Measurements from ENCODE around the gene EXOSC7. TPM values are rescaled to one million over a fixed set of nuclear protein-coding genes. Genes with fewer than 3 reads are reported as not detected.

EXOSC7 gene
- total RNA-seq, 8 experiments from 2014 or later = 45.1 to 92.9 (median 50.6) TPM

GRCh38 chr3:44988073-44988472 is 12.0 kb downstream of the EXOSC7 start:
- peak in 1 of 8 experiments; percentile 44 for ATAC-seq (replicated peaks in 6 of 8)
- Histone ChIP-seq H3K27ac (no peak overlapping the region), H3K4me3 (no peak overlapping the region), H3K4me1 (replicated peaks in 1 of 2) (no peaks in the 10 kb centered on the region)
- in situ Hi-C loops (cut with MboI; ENCODE audit: low pct_unique_long_range_greater_than_20kb in 2 of 9, low sequenced_read_pairs in 9 of 9, unreplicated experiment in 9 of 9) = no loop called here
- 93 to 100% (median 100%) methylated on average over 2 of the region's 2 CpGs; no CpG with 5 or more reads in 2 of the 10 experiments for WGBS, 10 experiments

DNA sequence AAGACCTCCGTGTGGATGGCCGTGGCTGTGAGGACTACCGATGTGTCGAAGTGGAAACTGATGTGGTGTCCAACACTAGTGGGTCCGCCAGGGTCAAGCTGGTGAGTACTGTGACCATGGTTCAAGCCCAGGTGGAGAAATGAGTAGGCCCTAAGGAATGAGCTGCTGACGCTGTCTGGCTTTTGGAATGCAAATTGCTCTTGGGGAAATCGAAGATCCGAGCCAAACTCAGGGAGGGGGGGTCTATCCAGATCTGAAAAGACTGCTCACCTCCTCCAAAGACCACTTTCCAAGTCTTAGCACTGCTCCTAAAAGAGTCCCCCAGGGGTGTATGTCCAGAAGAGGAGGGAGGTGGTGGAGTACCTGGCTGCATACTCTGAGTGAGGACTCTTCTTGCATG is 13.1 kb downstream of the EXOSC7 start:
- 50 to 100% (median 86%) methylated on average over 1 to 8 of the region's 8 CpGs; no CpG with 5 or more reads in 1 of the 10 experiments for WGBS, 10 experiments
- Histone ChIP-seq H3K4me3 (no peak overlapping the region), H3K27ac (no peak overlapping the region), H3K4me1 (replicated peaks in 1 of 2) (peaks cover 0 to 7% of the 10 kb centered on the region in 2 donors)
- in situ Hi-C loops (cut with MboI; ENCODE audit: low pct_unique_long_range_greater_than_20kb in 2 of 9, low sequenced_read_pairs in 9 of 9, unreplicated experiment in 9 of 9) = no loop called here
- ATAC-seq (replicated peaks in 6 of 8) = no peak

GRCh38 chr3:44989636-44990373 is 13.8 kb downstream of the EXOSC7 start:
- 60 to 100% (median 94%) methylated on average over 1 of the region's 1 CpG; no CpG with 5 or more reads in 6 of the 10 experiments for WGBS, 10 experiments

GRCh38 chr3:44991326-44991725 is 15.3 kb downstream of the EXOSC7 start:
- no peak overlapping the region for H3K4me3 ChIP-seq
- ATAC-seq (replicated peaks in 6 of 8) = no peak
- peaks cover 0 to 23% of the 10 kb centered on the region in 2 donors for H3K4me1 ChIP-seq (replicated peaks in 1 of 2)
- in situ Hi-C loops (cut with MboI; ENCODE audit: low pct_unique_long_range_greater_than_20kb in 2 of 9, low sequenced_read_pairs in 9 of 9, unreplicated experiment in 9 of 9) = no loop called here
- no peak overlapping the region for H3K27ac ChIP-seq
- 80 to 100% methylated on average over 1 of the region's 1 CpG; no CpG with 5 or more reads in 8 of the 10 experiments for WGBS, 10 experiments

More at GRCh38 chr3:44989636-44990373, 13.8 kb downstream of the EXOSC7 start:
- Histone ChIP-seq H3K4me1 (replicated peaks in 1 of 2) (peaks cover 0 to 13% of the 10 kb centered on the region in 2 donors), H3K27ac (no peak overlapping the region), H3K4me3 (no peak overlapping the region)
- ATAC-seq (replicated peaks in 6 of 8) = no peak
- in situ Hi-C loops (cut with MboI; ENCODE audit: low pct_unique_long_range_greater_than_20kb in 2 of 9, low sequenced_read_pairs in 9 of 9, unreplicated experiment in 9 of 9) = no loop called here

- in situ Hi-C loops (cut with MboI; ENCODE audit: low pct_unique_long_range_greater_than_20kb in 2 of 9, low sequenced_read_pairs in 9 of 9, unreplicated experiment in 9 of 9) = no loop called here
- no peak overlapping the region for H3K27ac ChIP-seq
- peaks cover 0 to 23% of the 10 kb centered on the region in 2 donors for H3K4me1 ChIP-seq (replicated peaks in 1 of 2)
- peak in 5 of 8 experiments; percentile 8 to 58 (median 45) for ATAC-seq (replicated peaks in 6 of 8)
- H3K4me3 ChIP-seq = no peak overlapping the region
- WGBS, 10 experiments = 0 to 81% (median 56%) methylated on average over 1 to 5 of the region's 7 CpGs
Observed at GRCh38 chr3:44992555-44993470, 16.8 kb downstream of the EXOSC7 start.

DNA sequence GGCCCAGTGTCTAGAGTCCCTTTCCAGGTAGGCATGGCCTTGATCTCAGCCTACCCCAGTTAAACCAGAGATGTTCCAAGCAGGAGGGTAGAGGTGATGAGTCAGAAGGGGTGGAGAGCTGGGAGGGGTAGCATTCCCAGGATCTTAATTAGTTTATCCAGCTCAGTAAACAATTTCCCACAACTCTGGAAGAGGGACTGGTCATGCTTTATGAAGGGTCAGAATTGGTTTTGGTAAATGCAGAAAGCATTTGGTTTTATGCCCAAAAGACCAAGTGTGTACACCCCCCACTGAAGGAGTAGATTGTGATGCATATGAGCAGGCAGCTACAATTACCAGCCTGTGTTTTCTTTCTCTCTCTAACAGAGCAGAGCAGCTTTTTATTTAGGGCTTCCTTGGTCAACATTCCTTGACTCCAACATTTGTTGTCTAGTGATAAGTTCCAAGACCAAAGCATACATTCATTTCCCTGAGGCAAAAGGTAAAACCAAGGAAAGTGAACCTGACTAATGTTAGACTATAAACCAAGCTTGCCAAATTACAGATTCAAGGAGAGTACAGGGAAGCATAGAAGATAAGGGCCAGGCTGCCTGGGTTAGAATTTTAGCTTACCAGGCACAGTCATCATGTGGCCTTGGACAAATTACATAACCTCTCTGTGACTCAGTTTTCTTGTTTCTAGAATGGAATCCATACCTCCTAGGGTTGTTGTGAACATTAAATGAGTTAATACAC is 17.6 kb downstream of the EXOSC7 start:
- peaks cover 0 to 23% of the 10 kb centered on the region in 2 donors for H3K4me1 ChIP-seq (replicated peaks in 1 of 2)
- ATAC-seq (replicated peaks in 6 of 8) = peak; percentile 27 to 84 (median 48)
- no peak overlapping the region for H3K27ac ChIP-seq
- in situ Hi-C loops (cut with MboI; ENCODE audit: low pct_unique_long_range_greater_than_20kb in 2 of 9, low sequenced_read_pairs in 9 of 9, unreplicated experiment in 9 of 9) = no loop called here
- H3K4me3 ChIP-seq = no peak overlapping the region

DNA sequence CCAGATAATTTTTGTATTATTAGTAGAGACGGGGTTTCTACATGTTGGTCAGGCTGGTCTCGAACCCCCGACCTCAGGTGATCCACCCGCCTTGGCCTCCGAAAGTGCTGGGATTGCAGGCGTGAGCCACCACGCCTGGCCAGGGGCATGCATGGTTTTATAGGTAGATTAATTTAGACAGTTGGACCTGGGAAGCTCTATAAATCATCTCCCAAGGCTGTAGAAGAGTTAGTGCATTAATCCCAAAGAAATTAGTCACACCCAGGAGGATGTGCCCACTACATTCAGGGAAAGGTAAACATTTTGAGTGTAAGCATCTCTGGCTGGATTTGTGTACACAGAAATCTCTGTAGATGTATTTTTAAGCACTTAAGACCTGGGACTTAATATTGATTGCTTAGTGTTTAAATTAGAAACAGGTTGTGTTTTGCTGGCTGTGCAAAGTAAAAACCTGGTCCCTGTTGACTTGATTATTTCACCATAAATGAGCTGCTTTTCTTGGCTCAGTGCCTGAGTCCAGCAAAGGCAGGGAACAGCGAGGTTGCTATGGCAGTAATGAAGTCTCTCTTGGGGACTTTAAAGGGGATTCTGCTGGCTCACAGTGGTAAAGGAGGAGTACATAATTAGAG is 19.2 kb downstream of the EXOSC7 start:
- peak in 3 of 8 experiments; percentile 57 to 80 (median 58) for ATAC-seq (replicated peaks in 6 of 8)
- in situ Hi-C loops (cut with MboI; ENCODE audit: low pct_unique_long_range_greater_than_20kb in 2 of 9, low sequenced_read_pairs in 9 of 9, unreplicated experiment in 9 of 9) = no loop called here
- no peak overlapping the region for H3K27ac ChIP-seq
- H3K4me3 ChIP-seq = no peak overlapping the region
- H3K4me1 ChIP-seq (replicated peaks in 1 of 2) = peaks cover 0 to 27% of the 10 kb centered on the region in 2 donors
- WGBS, 10 experiments = 20 to 97% (median 75%) methylated on average over 1 to 6 of the region's 8 CpGs; no CpG with 5 or more reads in 2 of the 10 experiments

DNA sequence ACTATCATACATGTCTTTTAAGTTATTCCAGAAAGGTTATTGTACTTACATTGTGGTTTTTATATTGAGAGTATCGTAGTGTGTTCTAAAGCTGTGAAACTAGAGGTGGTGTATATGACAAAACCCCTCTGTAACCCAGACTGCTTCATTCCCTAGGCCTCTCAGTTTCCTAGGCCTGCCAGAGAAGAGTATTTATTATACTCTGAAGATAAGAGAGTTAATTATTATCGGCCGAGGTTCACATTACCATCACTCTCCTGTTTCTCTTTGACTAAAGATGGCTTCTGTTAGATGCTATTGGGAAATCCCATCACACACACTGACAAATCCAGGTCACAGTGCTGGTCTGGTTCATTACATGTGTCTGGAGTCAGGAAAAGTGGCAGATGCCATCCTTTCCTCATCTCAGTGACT is 20.5 kb downstream of the EXOSC7 start:
- Histone ChIP-seq H3K27ac (no peak overlapping the region), H3K4me1 (replicated peaks in 1 of 2) (peaks cover 0 to 27% of the 10 kb centered on the region in 2 donors), H3K4me3 (no peak overlapping the region)
- in situ Hi-C loops (cut with MboI; ENCODE audit: low pct_unique_long_range_greater_than_20kb in 2 of 9, low sequenced_read_pairs in 9 of 9, unreplicated experiment in 9 of 9) = no loop called here
- 71 to 88% (median 79%) methylated on average over 1 to 3 of the region's 3 CpGs; no CpG with 5 or more reads in 5 of the 10 experiments for WGBS, 10 experiments
- no peak for ATAC-seq (replicated peaks in 6 of 8)

- Histone ChIP-seq H3K27ac (no peak overlapping the region), H3K4me3 (no peak overlapping the region), H3K4me1 (replicated peaks in 1 of 2) (peaks cover 0 to 14% of the 10 kb centered on the region in 2 donors)
- no peak for ATAC-seq (replicated peaks in 6 of 8)
- 50 to 100% (median 100%) methylated on average over 1 to 2 of the region's 2 CpGs; no CpG with 5 or more reads in 3 of the 10 experiments for WGBS, 10 experiments
- in situ Hi-C loops (cut with MboI; ENCODE audit: low pct_unique_long_range_greater_than_20kb in 2 of 9, low sequenced_read_pairs in 9 of 9, unreplicated experiment in 9 of 9) = no loop called here
Observed at GRCh38 chr3:44999782-45000181, 23.7 kb downstream of the EXOSC7 start.

DNA sequence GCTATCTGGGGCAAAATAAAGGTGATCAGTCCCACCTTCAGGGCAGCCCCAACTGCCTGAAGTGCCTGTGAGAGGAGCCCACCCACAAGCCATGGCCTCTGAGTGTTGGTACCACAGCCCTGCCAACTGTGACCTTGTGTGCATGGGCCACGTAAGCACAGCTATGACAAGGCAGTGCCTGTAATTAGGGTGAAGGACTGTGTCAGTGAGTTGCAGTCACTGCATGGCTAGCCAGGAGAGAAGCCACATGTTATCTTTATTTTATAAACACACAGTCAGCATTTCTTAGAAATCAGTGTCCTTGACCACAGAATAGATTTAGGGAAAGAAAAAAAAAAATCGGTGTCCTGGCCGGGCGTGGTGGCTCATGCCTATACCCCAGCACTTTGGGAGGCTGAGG is 24.8 kb downstream of the EXOSC7 start:
- in situ Hi-C loops (cut with MboI; ENCODE audit: low pct_unique_long_range_greater_than_20kb in 2 of 9, low sequenced_read_pairs in 9 of 9, unreplicated experiment in 9 of 9) = no loop called here
- no peak for ATAC-seq (replicated peaks in 6 of 8)

DNA sequence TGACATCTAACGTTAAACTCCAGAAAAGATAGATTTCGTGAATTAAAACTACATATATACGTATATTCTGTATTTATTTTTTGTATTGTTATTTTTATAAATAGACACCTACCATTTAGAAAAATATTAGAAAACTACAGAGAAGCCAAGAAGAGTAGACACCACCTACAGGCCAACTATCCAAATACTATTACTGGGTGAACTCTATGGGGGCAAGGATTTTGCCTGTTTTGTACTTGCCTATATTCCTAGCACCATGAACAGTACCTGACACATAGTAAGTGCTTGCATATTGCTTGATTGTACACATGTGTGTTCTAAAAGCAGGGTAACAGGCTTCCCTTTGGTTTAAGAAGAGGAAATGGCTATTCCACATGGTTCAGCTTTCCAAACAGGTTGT is 25.7 kb downstream of the EXOSC7 start:
- no peak for ATAC-seq (replicated peaks in 6 of 8)
- in situ Hi-C loops (cut with MboI; ENCODE audit: low pct_unique_long_range_greater_than_20kb in 2 of 9, low sequenced_read_pairs in 9 of 9, unreplicated experiment in 9 of 9) = no loop called here
- H3K4me3 ChIP-seq = no peak overlapping the region
- WGBS, 10 experiments = 93 to 100% (median 97%) methylated on average over 1 to 3 of the region's 3 CpGs; no CpG with 5 or more reads in 1 of the 10 experiments
- H3K27ac ChIP-seq = no peak overlapping the region
- peaks cover 0 to 4% of the 10 kb centered on the region in 2 donors for H3K4me1 ChIP-seq (replicated peaks in 1 of 2)

More for the DNA sequence above, 24.8 kb downstream of the EXOSC7 start:
- Histone ChIP-seq H3K4me3 (no peak overlapping the region), H3K4me1 (replicated peaks in 1 of 2) (peaks cover 0 to 5% of the 10 kb centered on the region in 2 donors), H3K27ac (no peak overlapping the region)
- WGBS, 10 experiments = 96 to 100% (median 100%) methylated on average over 1 to 4 of the region's 4 CpGs; no CpG with 5 or more reads in 4 of the 10 experiments

DNA sequence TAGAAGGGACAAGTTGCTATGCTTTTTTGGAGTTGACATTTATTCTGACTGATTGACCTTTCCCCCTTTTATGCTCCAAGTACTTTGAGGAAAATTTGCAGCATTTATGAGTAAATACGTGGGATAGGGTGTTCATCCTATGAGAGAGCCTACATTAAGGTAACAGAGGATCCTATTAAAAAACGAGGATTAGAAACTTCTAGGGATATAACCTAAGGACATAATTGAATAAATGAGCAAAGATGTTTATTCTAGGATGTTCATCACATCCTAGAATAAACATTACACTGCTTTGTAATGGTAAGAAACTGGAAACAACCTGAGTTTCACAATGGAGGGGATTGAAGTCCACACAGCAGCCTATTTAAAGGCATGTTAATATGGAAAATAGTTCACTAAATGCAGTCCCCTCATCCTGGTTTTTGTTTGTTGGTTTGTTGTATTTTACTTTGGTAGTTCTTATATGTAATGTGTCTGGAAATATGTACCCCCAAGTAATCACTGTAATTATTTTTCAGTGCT is 26.2 kb downstream of the EXOSC7 start:
- peaks cover 0 to 4% of the 10 kb centered on the region in 2 donors for H3K4me1 ChIP-seq (replicated peaks in 1 of 2)
- no peak for ATAC-seq (replicated peaks in 6 of 8)
- H3K4me3 ChIP-seq = no peak overlapping the region
- in situ Hi-C loops (cut with MboI; ENCODE audit: low pct_unique_long_range_greater_than_20kb in 2 of 9, low sequenced_read_pairs in 9 of 9, unreplicated experiment in 9 of 9) = no loop called here
- WGBS, 10 experiments = 41 to 100% (median 93%) methylated on average over 1 to 2 of the region's 2 CpGs; no CpG with 5 or more reads in 1 of the 10 experiments
- no peak overlapping the region for H3K27ac ChIP-seq

Measured in motor neuron (in vitro differentiated cells).